Dermis blood vessel endothelial cell (primary cell): ENCODE measurements around the gene C19orf81. TPM values are rescaled to one million over a fixed set of nuclear protein-coding genes. Genes with fewer than 3 reads are reported as not detected.

Experiments used
- DNase-seq: peaks from one replicate; pipeline ENCODE4 v3.0.0; 2010
- total RNA-seq: library from RNA; depleted of rRNA; stranded (reverse); fragments of >200 nt; gene quantifications from 2 replicates; pipeline ENCODE4 v1.2.3, GENCODE V29; 2014

Gene C19orf81
- total RNA-seq, 1 donor from 2014 or later = not detected

- no peak for DNase-seq
Observed at GRCh38 chr19:50659318-50660087, 10.3 kb downstream of the C19orf81 start.

DNA sequence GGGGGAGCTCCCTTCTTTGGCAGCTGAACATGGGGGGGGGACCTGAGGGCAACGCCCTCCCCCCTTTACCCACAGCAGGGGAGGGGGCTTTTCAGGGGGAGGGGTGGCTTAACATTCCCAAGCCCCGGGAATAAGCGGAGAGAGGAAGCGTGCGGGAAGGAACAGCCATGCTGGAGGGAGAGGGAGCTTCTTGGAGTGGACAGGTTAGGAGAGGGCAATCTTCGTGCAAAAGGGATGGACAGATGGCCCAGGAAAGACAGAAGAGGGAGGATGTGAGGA lies 10.8 kb downstream of the C19orf81 start:
- no peak for DNase-seq

DNA sequence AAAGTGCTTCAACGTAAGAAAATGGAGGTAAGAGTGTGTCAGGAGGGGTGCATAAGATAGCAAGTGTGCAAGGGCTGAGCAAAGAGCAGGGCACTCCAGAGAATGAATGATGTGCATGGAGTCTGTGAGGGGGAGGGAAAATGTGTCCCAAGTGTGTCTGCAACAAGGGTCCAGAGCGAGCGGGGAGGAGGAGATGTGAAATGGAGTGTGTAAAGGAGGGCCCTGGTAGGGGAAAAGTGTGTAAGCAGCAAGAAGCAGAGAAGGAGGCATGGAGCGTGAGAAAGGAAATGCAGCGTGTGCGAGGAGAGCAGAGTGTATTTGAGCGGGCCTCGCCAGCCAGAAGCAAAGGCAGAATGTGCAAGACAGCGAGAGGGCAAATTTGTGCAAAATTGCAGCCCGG lies 11.8 kb downstream of the C19orf81 start:
- no peak for DNase-seq

GRCh38 chr19:50661766-50662650 lies 12.8 kb downstream of the C19orf81 start:
- DNase-seq = no peak

GRCh38 chr19:50662651-50663481 lies 13.6 kb downstream of the C19orf81 start:
- DNase-seq = no peak

GRCh38 chr19:50663482-50663790 lies 14.2 kb downstream of the C19orf81 start:
- peak; percentile 31 for DNase-seq

GRCh38 chr19:50664204-50664603 lies 15.0 kb downstream of the C19orf81 start:
- no peak for DNase-seq

GRCh38 chr19:50666346-50667176 lies 17.3 kb downstream of the C19orf81 start:
- DNase-seq = no peak

GRCh38 chr19:50667177-50667758 lies 18.0 kb downstream of the C19orf81 start:
- no peak for DNase-seq

DNA sequence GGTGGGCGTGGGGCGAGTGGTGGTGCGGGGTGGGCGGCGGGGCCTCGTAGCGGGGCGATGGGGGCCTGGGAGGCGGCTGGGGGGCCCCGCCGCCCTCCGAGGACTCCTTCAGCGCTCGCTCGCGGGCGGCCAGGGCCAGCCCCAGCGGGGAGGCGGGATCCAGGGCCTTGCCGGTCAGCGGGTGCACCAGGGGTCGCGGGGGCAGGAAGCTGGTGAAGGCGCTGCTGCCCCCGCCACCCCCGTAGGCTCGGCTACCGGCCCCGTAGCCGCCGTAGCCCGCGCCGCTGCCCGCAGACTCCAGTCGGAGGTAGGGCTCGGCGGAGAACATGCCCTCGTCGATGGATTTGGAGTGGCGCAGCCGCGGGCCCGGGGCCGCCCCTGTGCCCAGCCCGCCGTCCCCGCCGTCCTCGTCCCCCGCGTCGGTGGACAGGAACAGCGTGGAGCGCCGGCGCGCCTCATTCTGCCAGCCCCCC lies 18.6 kb downstream of the C19orf81 start:
- DNase-seq = no peak

DNA sequence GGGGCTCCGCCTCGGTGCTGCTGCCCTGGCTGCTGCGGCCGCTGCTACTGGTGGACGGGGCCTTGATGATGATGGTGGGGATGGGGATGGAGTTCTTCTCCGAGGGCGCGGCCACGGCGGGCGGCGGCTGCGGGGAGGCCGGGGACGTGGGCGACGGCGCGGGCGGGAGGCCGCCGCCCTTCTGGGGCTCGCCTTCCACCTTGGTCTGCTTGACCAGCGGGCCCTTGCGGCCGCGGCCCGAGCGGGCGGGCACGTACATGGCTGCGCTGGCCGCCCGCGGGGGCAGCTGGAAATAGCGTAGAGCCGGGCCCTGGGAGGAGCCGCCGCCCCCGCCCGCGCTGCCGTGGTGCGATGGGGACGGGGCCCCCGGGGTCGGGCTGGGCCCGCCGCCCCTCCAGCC lies 19.2 kb downstream of the C19orf81 start:
- DNase-seq = no peak

GRCh38 chr19:50668879-50669278 lies 19.6 kb downstream of the C19orf81 start:
- no peak for DNase-seq

GRCh38 chr19:50669302-50670101 lies 20.3 kb downstream of the C19orf81 start:
- peak; percentile 63 for DNase-seq

- no peak for DNase-seq
Observed at GRCh38 chr19:50670102-50670380, 20.8 kb downstream of the C19orf81 start.

DNA sequence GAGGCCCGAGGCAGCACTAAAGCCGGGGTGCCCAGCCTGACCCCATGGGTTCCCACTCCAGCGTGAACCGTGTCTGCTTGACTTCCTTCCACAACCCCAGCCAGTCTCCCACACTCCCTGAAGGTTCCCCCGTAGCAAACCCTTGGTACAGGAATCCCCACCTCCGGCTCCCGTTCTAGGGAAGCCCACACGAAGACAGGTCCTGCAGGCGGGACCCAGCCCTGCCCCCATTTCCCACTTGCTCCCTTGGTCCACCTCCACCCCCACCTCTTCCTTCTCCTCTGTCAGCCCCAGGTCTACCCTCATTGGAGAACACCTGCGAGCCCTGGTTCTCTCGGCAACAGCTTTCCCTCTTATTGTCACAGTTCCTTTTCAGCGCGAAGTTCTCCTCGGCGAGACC lies 23.9 kb downstream of the C19orf81 start:
- no peak for DNase-seq

DNA sequence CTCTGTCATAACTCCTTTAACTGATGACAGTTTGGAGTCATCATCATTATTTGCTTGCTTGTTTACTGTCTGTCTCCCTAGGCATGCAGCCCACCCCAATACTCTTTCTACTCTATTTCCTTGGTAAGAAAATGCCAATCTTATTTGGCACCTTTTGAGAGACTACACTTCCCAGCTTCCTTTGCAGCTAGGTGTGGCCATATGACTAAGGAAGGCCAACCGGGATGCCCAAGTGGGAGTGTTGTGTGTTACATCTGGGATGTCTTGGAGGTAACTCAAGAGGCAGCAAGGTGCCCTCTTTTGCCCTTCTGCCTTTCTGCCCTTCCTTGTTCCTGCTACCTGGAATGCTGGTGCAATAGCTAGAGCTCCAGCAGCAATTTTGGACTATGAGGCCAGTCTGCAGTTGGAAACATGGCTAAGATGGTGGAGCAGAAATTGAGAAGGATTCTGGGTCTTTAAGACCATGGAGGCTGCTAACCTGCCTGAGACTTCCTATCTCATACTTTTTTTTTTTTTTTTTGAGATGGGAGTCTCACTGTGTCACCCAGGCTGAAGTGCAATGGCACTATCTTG lies 27.5 kb downstream of the C19orf81 start:
- no peak for DNase-seq

DNA sequence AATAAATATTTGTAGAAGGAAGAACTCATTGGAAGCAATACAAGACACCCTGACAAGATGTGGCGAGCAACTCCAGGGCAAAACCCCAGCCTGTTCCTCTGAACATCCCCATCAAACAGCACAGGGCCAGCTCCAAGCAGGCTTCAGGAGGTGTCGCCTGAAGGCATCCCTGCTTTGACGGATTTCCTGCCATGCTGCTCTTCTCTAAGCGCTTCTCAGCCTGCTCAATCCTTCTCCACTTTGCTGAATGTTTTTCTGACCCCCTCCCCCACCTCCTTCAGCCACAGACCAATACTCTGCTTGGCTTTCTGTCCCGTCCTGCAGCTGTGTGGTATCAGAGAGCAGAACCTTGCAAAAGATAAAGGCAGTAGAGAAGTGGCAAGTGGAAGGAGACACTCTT lies 28.4 kb downstream of the C19orf81 start:
- no peak for DNase-seq

GRCh38 chr19:50678323-50678722 lies 29.1 kb downstream of the C19orf81 start:
- DNase-seq = no peak

DNA sequence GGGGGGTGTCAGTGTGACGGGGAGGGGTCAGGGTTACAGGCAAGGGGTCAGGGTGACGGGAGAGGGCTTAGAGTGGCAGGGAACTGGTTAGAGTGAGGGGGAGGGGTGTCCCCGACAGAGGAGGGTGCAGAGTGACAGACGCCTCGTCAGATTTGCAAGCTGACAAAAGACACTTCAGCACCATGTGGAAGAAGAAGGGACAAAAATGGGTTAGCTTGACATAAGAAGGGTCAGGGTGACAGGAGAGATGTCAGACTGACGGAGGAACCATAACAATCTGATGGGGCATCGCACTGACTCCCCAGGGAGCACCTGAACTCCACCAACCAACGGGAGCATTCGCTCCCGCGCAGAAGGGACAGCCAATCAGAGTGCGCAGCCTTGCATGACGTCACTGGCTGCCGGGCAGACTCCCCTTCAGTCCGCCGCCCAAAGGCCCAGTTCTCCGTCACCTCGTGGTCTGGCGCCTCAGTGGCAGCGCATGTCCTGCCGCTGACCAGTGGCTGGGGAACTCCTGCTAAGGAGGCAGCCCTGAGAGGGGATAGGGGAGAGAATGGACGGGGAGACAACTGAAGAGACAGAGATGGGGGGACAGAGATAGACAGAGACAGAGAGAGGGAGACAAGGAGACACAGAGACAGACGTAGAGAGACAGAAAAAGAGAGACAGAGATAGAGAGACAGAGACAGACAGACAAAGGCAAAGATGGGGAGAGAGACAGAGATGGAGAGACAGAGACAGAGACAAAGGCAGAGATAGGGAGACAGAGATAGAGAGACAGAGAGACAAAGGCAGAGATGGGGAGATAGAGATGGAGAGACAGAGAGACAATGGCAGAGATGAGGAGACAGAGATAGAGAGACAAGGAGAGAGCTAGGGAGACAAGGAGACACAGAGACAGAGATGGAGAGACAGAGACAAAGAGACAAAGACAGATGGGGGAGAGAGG lies 30.2 kb downstream of the C19orf81 start:
- DNase-seq = peak; percentile 88
